GM23338 (cell line): Measurements from ENCODE around the gene TMEM39A. TPM values are rescaled to one million over a fixed set of nuclear protein-coding genes. Genes with fewer than 3 reads are reported as not detected.

Experiments
- ATAC-seq: fragments of 200-7000 bp; cut with Tn5 transposase; 3 replicates; pipeline ENCODE4 v1.9.1; 2020
- DNase-seq: peaks from one replicate; pipeline ENCODE4 v3.0.0-alpha.2; 2015; ENCODE audit warnings: low spot score
- H2AFZ ChIP-seq: fragments of 200-600 bp; sonication (generic); 2 replicates; pipeline ENCODE4 v1.8.0; 2016; ENCODE audit warnings: antibody characterized with exemption, mild to moderate bottlenecking, moderate library complexity
- H3F3A ChIP-seq: fragments of 200-600 bp; sonication (generic); replicated peaks from 2 replicates; pipeline ENCODE4 v1.8.0; 2017; ENCODE audit warnings: antibody characterized with exemption, mixed run types, low read depth
- H3K27ac ChIP-seq: fragments of 200-600 bp; sonication (generic); 2 replicates; pipeline ENCODE4 v1.6.1; 2016; ENCODE audit warnings: low read depth
- H3K27me3 ChIP-seq: fragments of 200-600 bp; sonication (generic); 2 replicates; pipeline ENCODE4 v1.8.0; 2016; ENCODE audit warnings: mild to moderate bottlenecking, mixed run types, moderate library complexity; ENCODE audit not compliant: insufficient read depth
- H3K36me3 ChIP-seq: fragments of 200-600 bp; sonication (generic); 2 replicates; pipeline ENCODE4 v1.8.0; 2016; ENCODE audit warnings: mild to moderate bottlenecking; ENCODE audit not compliant: insufficient read depth
- H3K4me1 ChIP-seq: fragments of 200-600 bp; sonication (generic); 2 replicates; pipeline ENCODE4 v1.8.0; 2016; ENCODE audit warnings: mild to moderate bottlenecking, moderate library complexity; ENCODE audit not compliant: insufficient read depth
- H3K4me2 ChIP-seq: fragments of 200-600 bp; sonication (generic); 2 replicates; pipeline ENCODE4 v1.7.1; 2017; ENCODE audit warnings: mixed run types
- H3K4me3 ChIP-seq: fragments of 200-600 bp; sonication (generic); 2 replicates; pipeline ENCODE4 v1.6.1; 2016; ENCODE audit warnings: mixed run types
- H3K79me2 ChIP-seq: fragments of 200-600 bp; sonication (generic); replicated peaks from 2 replicates; pipeline ENCODE4 v1.8.0; 2017; ENCODE audit warnings: mild to moderate bottlenecking; ENCODE audit not compliant: insufficient read depth
- H3K9me2 ChIP-seq: fragments of 200-600 bp; sonication (generic); 2 replicates; pipeline ENCODE4 v1.8.0; 2017; ENCODE audit not compliant: insufficient read depth
- H4K20me1 ChIP-seq: fragments of 200-600 bp; sonication (generic); replicated peaks from 2 replicates; pipeline ENCODE4 v1.8.0; 2017; ENCODE audit warnings: mild to moderate bottlenecking; ENCODE audit not compliant: insufficient read depth
- H3K27ac Mint-ChIP-seq: 2 replicates; pipeline ENCODE4 v1.8.0; 2020; ENCODE audit warnings: inconsistent platforms, mild to moderate bottlenecking, moderate library complexity, mixed read lengths
- H3K27me3 Mint-ChIP-seq: 3 replicates; pipeline ENCODE4 v1.8.0; 2022; ENCODE audit warnings: low read depth, mild to moderate bottlenecking, moderate library complexity, mixed read lengths, inconsistent platforms; ENCODE audit not compliant: insufficient read depth, poor library complexity
- H3K36me3 Mint-ChIP-seq: 3 replicates; pipeline ENCODE4 v1.8.0; 2021; ENCODE audit warnings: low read depth, mild to moderate bottlenecking, inconsistent platforms, moderate library complexity, mixed read lengths
- H3K4me1 Mint-ChIP-seq: 3 replicates; pipeline ENCODE4 v1.8.0; 2020; ENCODE audit warnings: mild to moderate bottlenecking, inconsistent platforms, mixed read lengths
- H3K4me3 Mint-ChIP-seq: 3 replicates; pipeline ENCODE4 v1.8.0; 2021; ENCODE audit warnings: moderate library complexity, mild to moderate bottlenecking, inconsistent platforms, mixed read lengths
- H3K9me3 Mint-ChIP-seq: 3 replicates; pipeline ENCODE4 v1.8.0; 2020; ENCODE audit warnings: moderate library complexity, mild to moderate bottlenecking, inconsistent platforms, mixed read lengths
- EZH2 ChIP-seq: fragments of 200-600 bp; sonication (generic); IDR thresholded peaks from one replicate; pipeline ENCODE4 v1.8.0; 2017; ENCODE audit warnings: antibody characterized with exemption, mild to moderate bottlenecking, low read depth; ENCODE audit not compliant: unreplicated experiment
- REST ChIP-seq: IDR thresholded peaks from one replicate; pipeline ENCODE4 v1.6.1; 2018; ENCODE audit warnings: antibody characterized with exemption; ENCODE audit not compliant: unreplicated experiment
- ZNF462 ChIP-seq: fragments of 250-450 bp; sonication (Bioruptor Pico); IDR thresholded peaks from 2 replicates; pipeline ENCODE4 v1.5.0; 2020; ENCODE audit warnings: mild to moderate bottlenecking, moderate library complexity
- polyA plus RNA-seq: library from polyadenylated mRNA; unstranded; fragments of >200 nt; fragmentation: Nextera tagmentation; extraction: Ambion mirVana; gene quantifications from 2 replicates; pipeline ENCODE4 v1.2.1, GENCODE V29; 2016
- total RNA-seq: library from RNA; depleted of rRNA; stranded (reverse); fragments of >200 nt; shearing (Covaris generic); gene quantifications from 2 replicates; pipeline ENCODE4 v1.2.3, GENCODE V29; 2014

The TMEM39A gene
- total and polyA plus RNA-seq, 2 experiments from 2014 or later = 12.9 to 51.6 TPM

- TF ChIP-seq ZNF462 (CRISPR knock-in tag) = no peak
These were observed at the start of gene TMEM39A (continued) for GRCh38 chr3:119463171-119464169.

- no peaks in the 10 kb centered on the region for H3F3A ChIP-seq
- no peak overlapping the region for H3K27ac ChIP-seq
- Mint-ChIP-seq H3K4me3 (no peak overlapping the region), H3K36me3 (peaks cover 59% of the 10 kb centered on the region), H3K27ac (no peak overlapping the region), H3K27me3 (no peaks in the 10 kb centered on the region), H3K4me1 (no peaks in the 10 kb centered on the region), H3K9me3 (no peaks in the 10 kb centered on the region)
- no peaks in the 10 kb centered on the region for H3K4me1 ChIP-seq
- peaks cover 43% of the 10 kb centered on the region for H3K36me3 ChIP-seq
- no peak overlapping the region for H3K4me3 ChIP-seq
- no peak for ATAC-seq
- H3K4me2 ChIP-seq = no peak overlapping the region
- no peaks in the 10 kb centered on the region for H3K27me3 ChIP-seq
- peaks cover 14% of the 10 kb centered on the region for H4K20me1 ChIP-seq
- no peak overlapping the region for H2AFZ ChIP-seq
- no peak for DNase-seq
- no peaks in the 10 kb centered on the region for H3K9me2 ChIP-seq
- H3K79me2 ChIP-seq = no peaks in the 10 kb centered on the region; the same call in 1 of the 2 replicates
- TF ChIP-seq ZNF462 (CRISPR knock-in tag) = no peak
- no peak for TF ChIP-seq EZH2
- no peak for TF ChIP-seq REST
These were observed 47.3 kb upstream of the TMEM39A start for GRCh38 chr3:119510690-119511089.
